Colonic mucosa (tissue), 4 donors: ENCODE results near the gene GRK3. TPM values are rescaled to one million over a fixed set of nuclear protein-coding genes. Genes with fewer than 3 reads are reported as not detected.

Experiments
- DNase-seq: peaks from one replicate; pipeline ENCODE4 v3.0.0-alpha.2; 2020
- H3K27ac ChIP-seq: fragments of 200-600 bp; one replicate; pipeline ENCODE4 v1.8.0; 2021
- H3K27me3 ChIP-seq: fragments of 200-600 bp; one replicate; pipeline ENCODE4 v1.8.0; 2021
- H3K36me3 ChIP-seq: fragments of 200-600 bp; one replicate; pipeline ENCODE4 v1.8.0; 2021
- H3K4me1 ChIP-seq: fragments of 200-600 bp; one replicate; pipeline ENCODE4 v1.8.0; 2021; ENCODE audit warnings: mild to moderate bottlenecking
- H3K4me3 ChIP-seq: fragments of 200-600 bp; one replicate; pipeline ENCODE4 v1.8.0; 2021
- H3K9ac ChIP-seq, 2 donors: one replicate each; pipeline ENCODE4 v1.7.0; 2013; ENCODE audit warnings: control low read depth in 2 of 2, low read depth in 2 of 2, low read length in 2 of 2
- H3K9me3 ChIP-seq: fragments of 200-600 bp; one replicate; pipeline ENCODE4 v1.8.0; 2021
- CTCF ChIP-seq: fragments of 200-600 bp; IDR thresholded peaks from one replicate; pipeline ENCODE4 v1.8.0; 2022; ENCODE audit warnings: antibody characterized with exemption, mild to moderate bottlenecking
- intact Hi-C: fragments of 100-400 bp; cut with DNase I; formaldehyde crosslinking; loops from one replicate; pipeline ENCODE4 v1.14.1; 2022
- total RNA-seq, 2 donors: library from RNA; stranded (reverse); fragmentation: NEBNext Ultra II Directional in 1 of 2; extraction: Animal tissue kit (Norgen Biotek cat#: 25700) in 1 of 2; gene quantifications; one replicate each; pipeline ENCODE4 v1.2.1, GENCODE V29; 2021
- donor health status: healthy.
- donor health status: DM: no; HTN: no; CAD: no.
- donor health status: DM: no; HTN: no; CAD: no.

The GRK3 gene
- total RNA-seq, 2 donors from 2014 or later: 2.9 to 5.3 TPM

- Histone ChIP-seq H3K4me3 (no peak overlapping the region), H3K27me3 (no peaks in the 10 kb centered on the region), H3K4me1 (no peaks in the 10 kb centered on the region), H3K9me3 (no peaks in the 10 kb centered on the region), H3K36me3 (no peaks in the 10 kb centered on the region), H3K27ac (no peak overlapping the region), H3K9ac (no peak overlapping the region)
- no peak for DNase-seq
- intact Hi-C loops: no loop called here
- TF ChIP-seq CTCF: no peak
Observed at GRCh38 chr22:25542720-25543402, 21.6 kb upstream of the GRK3 start.

- no peak overlapping the region for H3K4me3 ChIP-seq
- no peaks in the 10 kb centered on the region for H3K4me1 ChIP-seq
- intact Hi-C loops: no loop called here
- no peaks in the 10 kb centered on the region for H3K27me3 ChIP-seq
- H3K27ac ChIP-seq: no peak overlapping the region
- H3K9me3 ChIP-seq: no peaks in the 10 kb centered on the region
- H3K36me3 ChIP-seq: no peaks in the 10 kb centered on the region
- H3K9ac ChIP-seq: no peak overlapping the region
- DNase-seq: no peak
- TF ChIP-seq CTCF: no peak
Observed at GRCh38 chr22:25545146-25545545, 19.3 kb upstream of the GRK3 start.

GRCh38 chr22:25545672-25546071 is 18.8 kb upstream of the GRK3 start:
- Histone ChIP-seq H3K36me3 (no peaks in the 10 kb centered on the region), H3K27ac (no peak overlapping the region), H3K9ac (no peak overlapping the region), H3K9me3 (no peaks in the 10 kb centered on the region), H3K4me3 (no peak overlapping the region), H3K4me1 (no peaks in the 10 kb centered on the region), H3K27me3 (no peaks in the 10 kb centered on the region)
- no peak for DNase-seq
- intact Hi-C loops: no loop called here
- TF ChIP-seq CTCF: no peak

GRCh38 chr22:25546242-25546641 is 18.2 kb upstream of the GRK3 start:
- H3K27ac ChIP-seq: no peak overlapping the region

GRCh38 chr22:25546751-25547150 is 17.7 kb upstream of the GRK3 start:
- Histone ChIP-seq H3K9ac (no peak overlapping the region), H3K27ac (no peak overlapping the region), H3K4me3 (no peak overlapping the region), H3K36me3 (no peaks in the 10 kb centered on the region), H3K9me3 (no peaks in the 10 kb centered on the region), H3K27me3 (no peaks in the 10 kb centered on the region), H3K4me1 (no peaks in the 10 kb centered on the region)
- TF ChIP-seq CTCF: no peak
- DNase-seq: no peak
- intact Hi-C loops: no loop called here

More at GRCh38 chr22:25546242-25546641, 18.2 kb upstream of the GRK3 start:
- H3K4me3 ChIP-seq: no peak overlapping the region
- DNase-seq: no peak
- intact Hi-C loops: no loop called here
- H3K36me3 ChIP-seq: no peaks in the 10 kb centered on the region
- no peak overlapping the region for H3K9ac ChIP-seq
- H3K27me3 ChIP-seq: no peaks in the 10 kb centered on the region
- H3K4me1 ChIP-seq: no peaks in the 10 kb centered on the region
- TF ChIP-seq CTCF: no peak
- no peaks in the 10 kb centered on the region for H3K9me3 ChIP-seq
